ENCODE results near the gene DSE.

DSE gene

GRCh38 chr6:116387374-116387773 is 16.6 kb downstream of the DSE start:
- DNase-seq (ENCODE audit: low read depth in 2 of 2) = no peak

- no peak for DNase-seq (ENCODE audit: low read depth in 2 of 2)
Observed at GRCh38 chr6:116388924-116389323, 18.2 kb downstream of the DSE start.

DNA sequence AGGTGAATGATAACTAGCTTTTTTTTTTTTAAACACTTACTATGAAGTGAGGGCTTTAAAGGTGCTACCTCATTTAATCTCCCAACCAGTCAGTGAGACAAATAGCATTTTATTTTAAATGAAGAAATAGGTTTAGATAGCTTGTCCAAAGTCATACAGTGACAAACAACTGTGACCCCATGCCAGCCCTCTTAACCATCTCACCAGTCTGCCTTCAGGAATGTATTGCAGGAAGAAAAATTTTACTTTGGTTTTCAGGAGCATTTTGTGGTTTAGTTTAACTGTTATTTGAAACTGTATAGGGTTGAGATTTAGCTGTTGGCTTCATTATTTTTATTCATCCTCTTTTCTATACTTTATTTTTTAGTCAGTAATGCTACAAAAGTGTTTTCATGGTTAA is 18.6 kb downstream of the DSE start:
- no peak for DNase-seq (ENCODE audit: low read depth in 2 of 2)

DNA sequence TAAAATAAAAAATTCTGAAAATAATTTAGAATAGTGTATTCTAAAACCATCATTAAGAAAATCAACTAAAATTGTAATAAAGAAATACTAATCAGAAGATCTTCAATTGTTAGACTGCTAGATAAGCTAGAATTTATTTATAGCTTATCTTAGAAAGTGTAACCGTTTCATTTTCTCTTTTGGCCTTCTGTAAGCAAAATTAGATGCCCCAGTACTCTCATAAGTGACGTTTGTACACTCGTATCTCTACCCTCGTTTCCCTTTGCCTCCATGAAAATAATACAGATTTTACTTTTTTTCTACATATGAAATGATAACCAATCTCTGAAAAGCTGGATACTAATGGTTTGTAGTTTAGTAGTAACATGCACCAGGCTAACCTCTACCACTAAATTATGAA is 19.8 kb downstream of the DSE start:
- DNase-seq (ENCODE audit: low read depth in 2 of 2) = no peak

DNA sequence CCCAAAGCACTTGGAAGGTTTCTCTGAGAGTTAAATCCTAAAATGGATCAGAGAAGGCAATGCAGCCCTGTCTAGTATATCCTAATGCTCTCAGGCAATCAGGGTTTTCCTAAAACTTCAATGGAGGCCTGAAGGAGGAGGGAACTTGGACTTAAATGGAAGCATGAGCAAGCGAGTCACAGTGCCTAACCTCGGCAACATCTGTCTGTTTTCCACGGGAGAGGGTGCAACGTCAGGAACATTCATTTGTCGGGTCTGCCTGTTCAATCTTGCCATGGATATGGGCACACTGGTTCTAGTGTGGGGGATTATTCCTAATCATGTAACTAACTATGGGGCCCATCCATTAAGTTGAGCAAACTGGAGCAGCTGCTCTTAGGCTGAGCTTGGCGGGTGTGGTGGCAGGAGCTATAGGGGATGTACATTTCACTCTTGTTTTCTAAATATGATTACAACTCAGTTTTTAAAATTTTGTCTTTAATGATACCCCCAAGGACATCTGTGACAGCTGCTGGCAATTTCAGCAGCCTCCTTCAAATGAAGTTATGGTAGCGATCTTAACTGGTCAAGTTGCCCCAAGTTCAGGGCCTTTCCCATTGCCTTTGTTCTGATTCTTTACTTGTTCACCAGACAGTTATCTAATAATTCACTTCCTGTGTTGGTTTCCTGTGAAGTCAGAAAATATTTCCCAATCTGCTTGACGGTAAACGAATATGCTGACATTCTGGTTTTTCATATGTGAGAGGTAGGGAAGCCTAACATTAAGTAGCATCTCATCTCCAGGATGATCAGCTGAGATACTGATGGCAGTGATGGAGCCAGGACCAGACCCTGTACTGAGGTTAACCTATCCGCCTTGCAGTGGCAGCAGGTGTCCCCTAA is 21.6 kb downstream of the DSE start:
- no peak for DNase-seq (ENCODE audit: low read depth in 2 of 2)

GRCh38 chr6:116393430-116393829 is 22.7 kb downstream of the DSE start:
- DNase-seq (ENCODE audit: low read depth in 2 of 2) = no peak

GRCh38 chr6:116395647-116396046 is 24.9 kb downstream of the DSE start:
- DNase-seq (ENCODE audit: low read depth in 2 of 2) = no peak

DNA sequence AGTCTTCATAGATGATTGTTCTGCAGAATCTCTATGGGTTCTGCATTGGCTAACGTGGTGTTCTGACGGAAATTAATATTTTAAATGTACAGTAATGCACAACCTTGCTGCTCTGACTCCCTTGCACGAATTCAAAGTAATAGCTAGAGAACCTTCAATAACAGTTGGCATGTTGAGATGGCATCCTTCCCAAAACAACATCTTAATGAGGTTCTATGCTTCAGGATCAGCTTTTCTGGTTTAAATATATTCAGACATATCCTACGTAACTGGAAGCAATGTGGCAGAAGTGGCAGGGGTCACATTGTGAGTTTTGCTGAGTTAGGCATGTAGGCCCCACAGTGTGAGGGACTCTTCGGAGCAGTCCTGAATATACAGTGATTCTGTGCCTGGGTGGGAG is 25.7 kb downstream of the DSE start:
- DNase-seq (ENCODE audit: low read depth in 2 of 2) = no peak

DNA sequence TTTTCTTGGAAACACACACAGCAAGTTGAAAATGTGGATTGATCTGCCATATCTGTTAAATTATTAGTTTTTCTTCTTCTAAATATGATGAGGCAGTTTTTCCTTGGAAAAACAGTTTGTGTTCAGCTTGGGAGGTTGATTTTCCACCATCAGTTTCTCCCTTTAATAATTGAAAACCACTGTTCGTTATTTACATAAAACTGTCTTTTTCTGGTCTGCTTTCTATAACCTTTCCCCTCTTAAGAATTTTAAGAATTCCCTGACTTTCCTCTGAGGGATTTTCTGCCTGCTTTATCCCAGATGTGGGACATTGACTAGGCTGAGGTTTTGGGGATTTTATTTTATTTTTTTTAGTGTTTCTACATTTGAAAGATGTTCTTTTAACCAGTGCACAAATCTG is 27.2 kb downstream of the DSE start:
- no peak for DNase-seq (ENCODE audit: low read depth in 2 of 2)

DNA sequence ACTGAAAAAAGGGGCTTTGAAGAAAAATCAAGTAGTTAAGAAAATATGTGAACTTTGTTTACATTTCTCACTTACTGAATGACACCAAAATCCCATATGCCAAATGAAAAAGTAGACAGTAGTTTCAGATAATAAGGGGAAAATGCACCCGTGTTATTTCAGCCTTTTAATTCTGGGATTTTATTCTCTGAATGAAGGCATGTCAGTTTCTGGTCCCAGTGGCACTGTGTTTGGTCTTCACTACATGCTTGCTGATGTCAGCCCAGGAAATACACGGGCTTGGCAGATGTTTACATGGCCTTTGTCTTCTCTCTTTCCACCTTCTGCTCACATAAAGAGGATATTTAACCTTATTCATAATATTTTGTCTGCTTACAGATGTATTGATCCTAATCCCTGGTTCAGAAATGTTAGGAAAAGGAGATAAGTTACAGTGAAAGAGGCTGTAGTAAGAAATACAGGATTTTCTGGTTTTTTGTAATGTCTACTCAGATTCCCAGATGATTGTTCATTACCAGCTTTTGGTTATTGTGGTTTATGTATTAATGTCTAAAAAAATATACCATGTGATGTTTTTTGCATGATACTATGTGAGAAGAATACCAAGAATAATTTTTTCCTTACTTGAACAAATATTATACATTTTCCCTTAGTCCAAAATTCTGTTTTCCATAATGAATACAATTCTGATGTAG is 27.7 kb downstream of the DSE start:
- no peak for DNase-seq (ENCODE audit: low read depth in 2 of 2)

DNA sequence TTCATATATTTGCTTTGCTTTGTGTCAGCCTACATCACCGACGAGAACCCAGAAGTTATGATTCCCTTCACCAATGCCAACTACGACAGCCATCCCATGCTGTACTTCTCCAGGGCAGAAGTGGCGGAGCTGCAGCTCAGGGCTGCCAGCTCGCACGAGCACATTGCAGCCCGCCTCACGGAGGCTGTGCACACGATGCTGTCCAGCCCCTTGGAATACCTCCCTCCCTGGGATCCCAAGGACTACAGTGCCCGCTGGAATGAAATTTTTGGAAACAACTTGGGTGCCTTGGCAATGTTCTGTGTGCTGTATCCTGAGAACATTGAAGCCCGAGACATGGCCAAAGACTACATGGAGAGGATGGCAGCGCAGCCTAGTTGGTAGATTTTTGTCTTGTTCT is 28.5 kb downstream of the DSE start:
- no peak for DNase-seq (ENCODE audit: low read depth in 2 of 2)

GRCh38 chr6:116400328-116400727 is 29.6 kb downstream of the DSE start:
- no peak for DNase-seq (ENCODE audit: low read depth in 2 of 2)

- no peak for DNase-seq (ENCODE audit: low read depth in 2 of 2)
Observed at GRCh38 chr6:116402108-116402937, 31.6 kb downstream of the DSE start.

DNA sequence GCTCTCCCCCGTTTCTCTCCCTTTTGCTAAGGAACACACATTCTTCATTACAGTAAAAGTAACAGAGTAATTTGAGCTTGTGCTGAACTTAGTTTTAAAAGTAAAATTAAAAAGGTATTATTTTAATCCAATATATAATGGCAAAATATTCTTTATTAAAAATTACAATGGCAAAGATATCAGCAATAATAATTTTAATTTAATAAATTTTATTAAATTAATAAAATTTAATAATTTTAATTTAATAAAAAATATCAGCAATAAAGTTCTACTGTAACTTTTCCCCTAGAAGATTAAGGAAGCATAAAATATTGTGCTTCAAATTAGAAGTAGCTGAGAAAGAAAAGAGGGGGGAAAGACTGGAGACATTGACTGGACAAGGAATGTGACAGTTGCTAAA is 32.5 kb downstream of the DSE start:
- DNase-seq (ENCODE audit: low read depth in 2 of 2) = no peak

DNA sequence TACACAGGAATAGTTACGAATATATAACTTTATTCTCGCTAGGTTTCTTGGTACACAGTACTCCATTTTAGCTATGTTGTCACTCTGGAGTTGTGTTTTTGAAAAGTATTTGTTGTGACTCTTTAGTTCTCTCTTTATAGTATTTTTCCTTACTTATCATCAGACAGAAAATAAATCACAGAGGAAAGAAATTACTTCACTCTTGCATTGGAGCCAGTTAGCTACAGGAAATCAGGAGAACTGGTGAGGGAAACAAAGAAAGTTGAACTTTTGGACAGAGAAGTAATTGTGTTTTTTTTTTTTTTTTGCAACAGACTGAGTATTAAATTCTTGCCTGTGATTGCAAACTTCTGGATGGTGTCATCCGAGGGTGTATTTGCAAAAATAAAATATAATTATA is 33.9 kb downstream of the DSE start:
- no peak for DNase-seq (ENCODE audit: low read depth in 2 of 2)

DNA sequence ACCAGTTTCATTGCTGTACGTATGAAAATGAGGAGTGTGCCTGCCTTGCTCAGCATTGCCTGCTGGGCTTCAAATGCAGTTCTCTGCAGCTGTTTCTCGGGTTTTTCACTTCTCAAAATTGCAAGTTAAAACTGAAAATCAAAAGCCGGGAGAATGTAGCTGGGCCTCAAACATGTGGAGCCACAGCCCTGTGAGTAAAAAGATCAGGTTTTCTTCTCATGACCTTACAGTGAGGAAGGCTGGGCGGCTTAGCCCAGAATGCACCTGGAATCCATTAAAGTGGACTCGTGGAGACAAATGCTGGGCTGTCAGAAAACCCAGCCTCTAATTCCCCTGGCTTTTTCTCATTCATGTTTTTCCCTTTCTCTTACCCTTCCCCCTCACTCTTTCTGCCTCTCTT is 34.4 kb downstream of the DSE start:
- no peak for DNase-seq (ENCODE audit: low read depth in 2 of 2)

- no peak for DNase-seq (ENCODE audit: low read depth in 2 of 2)
Observed at GRCh38 chr6:116405652-116406356, 35.1 kb downstream of the DSE start.

DNA sequence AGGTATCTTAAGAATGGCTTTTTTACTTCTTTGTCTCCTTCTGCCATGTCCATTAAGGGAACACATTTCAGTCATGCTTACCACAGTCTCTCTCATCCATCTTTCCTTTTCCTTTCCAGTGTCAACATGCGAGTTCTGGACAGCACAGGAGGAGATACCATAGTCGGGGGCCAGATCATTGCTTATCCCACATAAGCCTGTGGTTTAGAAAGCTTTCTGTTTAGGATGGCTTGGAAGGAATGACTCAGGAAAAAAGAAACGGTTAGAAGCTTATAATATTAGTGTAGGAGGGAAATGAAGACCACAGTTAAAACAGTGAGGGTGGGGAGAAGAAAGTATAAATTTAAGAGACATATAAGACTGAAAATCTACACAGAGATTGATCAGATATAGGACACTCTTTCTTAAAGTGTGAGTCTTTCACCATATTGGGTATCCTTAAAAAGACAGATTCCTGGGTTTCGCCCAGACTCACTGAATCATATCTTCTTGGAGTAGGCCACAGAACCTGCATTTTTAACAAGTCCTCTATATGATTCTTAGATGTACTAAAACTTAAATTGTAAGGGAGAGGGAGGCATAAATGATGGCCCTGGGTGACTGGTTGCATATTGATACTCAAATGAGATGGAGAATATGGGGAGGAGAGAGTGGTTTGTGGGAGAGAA is 36.1 kb downstream of the DSE start:
- DNase-seq (ENCODE audit: low read depth in 2 of 2) = no peak

GRCh38 chr6:116408491-116408890 is 37.7 kb downstream of the DSE start:
- no peak for DNase-seq (ENCODE audit: low read depth in 2 of 2)

- DNase-seq (ENCODE audit: low read depth in 2 of 2) = no peak
Observed at GRCh38 chr6:116409756-116410155, 39.0 kb downstream of the DSE start.

DNA sequence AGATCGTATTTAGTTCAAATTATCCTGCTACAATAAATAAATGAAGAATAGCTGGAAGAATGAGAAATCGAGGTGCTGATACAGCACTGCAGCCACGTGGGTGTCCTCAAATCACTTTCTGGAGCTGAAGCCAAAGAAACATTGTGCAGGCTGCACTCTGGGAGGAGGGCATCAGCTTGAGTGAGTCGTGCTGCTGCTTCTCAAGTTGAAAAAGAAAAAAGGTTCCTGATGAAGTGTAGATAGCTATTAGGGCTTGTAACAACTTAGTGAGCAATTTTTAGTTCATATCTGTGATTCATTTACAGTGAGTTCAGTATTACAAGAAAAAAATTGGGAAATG is 40.5 kb downstream of the DSE start:
- no peak for DNase-seq (ENCODE audit: low read depth in 2 of 2)

Measured in stimulated activated CD8-positive, alpha-beta memory T cell treated with anti-CD3 and anti-CD28 coated beads, Interleukin-7, amount 100 ng/mL, for 4 hours (primary cell).